OCI-LY3 (cell line): Measurements from ENCODE around the gene PBX3.

Source experiments
- CTCF ChIP-seq: fragments of 200-600, 300-600 bp; sonication (generic); IDR thresholded peaks from 2 replicates; pipeline ENCODE4 v1.5.1; 2014; ENCODE audit warnings: antibody characterized with exemption, low read length, low read depth
- EZH2phosphoT487 ChIP-seq: fragments of 200-600 bp; shearing (Covaris generic); IDR thresholded peaks from 2 replicates; pipeline ENCODE4 v1.6.1; 2018; ENCODE audit warnings: antibody characterized with exemption, mixed run types, low read depth

DNA sequence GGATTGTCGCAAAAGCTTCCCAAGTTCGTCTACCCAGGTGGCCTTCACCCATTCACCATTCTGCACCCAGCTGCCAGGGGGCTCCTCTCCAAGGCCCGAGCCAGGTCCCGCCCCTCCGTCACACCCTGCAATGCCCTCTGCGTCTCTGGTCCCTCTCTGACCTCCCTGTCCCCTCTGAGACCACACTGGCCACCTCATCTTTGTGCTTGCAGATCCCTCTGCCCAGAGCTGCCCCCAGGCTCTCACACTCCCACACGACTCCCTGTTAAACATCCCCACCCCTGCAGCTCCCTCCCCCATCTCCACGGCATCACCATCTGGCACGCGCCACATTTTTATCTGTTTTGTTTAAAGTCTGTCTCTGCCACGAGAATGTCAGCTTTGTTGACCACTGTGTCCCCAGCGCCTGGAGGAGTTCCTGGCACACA, 243.6 kb downstream of the PBX3 start:
- TF ChIP-seq CTCF (no peak), EZH2phosphoT487 (no peak)
